Suprapubic skin (tissue), 4 donors: Measurements from ENCODE around the gene TGFBR3.

Experiments
- EP300 ChIP-seq: sonication (generic); formaldehyde crosslinking; IDR thresholded peaks from one replicate; pipeline ENCODE4 v1.6.1; 2017; ENCODE audit warnings: antibody characterized with exemption
- POLR2A ChIP-seq, 2 donors: fragments of 450-650 bp; IDR thresholded peaks; one replicate each; pipeline ENCODE4 v1.6.1; 2017; ENCODE audit warnings: antibody characterized with exemption in 2 of 2, mild to moderate bottlenecking in 2 of 2, moderate library complexity in 2 of 2
- POLR2AphosphoS5 ChIP-seq, 3 donors: sonication (generic); formaldehyde crosslinking; IDR thresholded peaks; one replicate each; pipeline ENCODE4 v1.6.1; 2017; ENCODE audit warnings: antibody characterized with exemption in 3 of 3
- TF ChIP-seq, protein P1 (sequence below), 2 donors: fragments of 200-600 bp in 1 of 2; fragments of 450-650 bp in 1 of 2; sonication (generic) in 1 of 2; IDR thresholded peaks; one replicate each; pipeline ENCODE4 v1.5.1; 2016 to 2019; ENCODE audit warnings: antibody characterized with exemption in 2 of 2, mild to moderate bottlenecking in 1 of 2, moderate library complexity in 1 of 2

DNA sequence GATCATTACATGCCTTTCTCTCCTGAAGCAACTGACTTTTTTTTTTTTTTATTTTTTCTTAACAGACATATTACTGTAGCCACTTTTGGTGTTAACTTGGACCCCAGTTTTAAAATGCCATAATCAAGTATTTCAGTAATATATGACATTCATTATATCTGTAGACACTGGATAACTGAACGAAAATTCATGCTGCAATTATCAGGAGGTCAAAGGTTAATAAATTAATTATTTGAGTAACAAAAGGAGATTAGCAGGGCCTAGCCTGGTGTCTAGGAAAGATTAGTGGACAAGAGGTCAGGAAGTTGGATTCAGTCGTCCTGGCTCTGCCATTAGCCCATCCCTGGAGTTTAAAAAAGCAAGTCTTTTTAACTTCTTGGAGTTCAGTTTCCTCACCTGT lies 168.1 kb downstream of the TGFBR3 start:
- TF ChIP-seq, protein P1, sequence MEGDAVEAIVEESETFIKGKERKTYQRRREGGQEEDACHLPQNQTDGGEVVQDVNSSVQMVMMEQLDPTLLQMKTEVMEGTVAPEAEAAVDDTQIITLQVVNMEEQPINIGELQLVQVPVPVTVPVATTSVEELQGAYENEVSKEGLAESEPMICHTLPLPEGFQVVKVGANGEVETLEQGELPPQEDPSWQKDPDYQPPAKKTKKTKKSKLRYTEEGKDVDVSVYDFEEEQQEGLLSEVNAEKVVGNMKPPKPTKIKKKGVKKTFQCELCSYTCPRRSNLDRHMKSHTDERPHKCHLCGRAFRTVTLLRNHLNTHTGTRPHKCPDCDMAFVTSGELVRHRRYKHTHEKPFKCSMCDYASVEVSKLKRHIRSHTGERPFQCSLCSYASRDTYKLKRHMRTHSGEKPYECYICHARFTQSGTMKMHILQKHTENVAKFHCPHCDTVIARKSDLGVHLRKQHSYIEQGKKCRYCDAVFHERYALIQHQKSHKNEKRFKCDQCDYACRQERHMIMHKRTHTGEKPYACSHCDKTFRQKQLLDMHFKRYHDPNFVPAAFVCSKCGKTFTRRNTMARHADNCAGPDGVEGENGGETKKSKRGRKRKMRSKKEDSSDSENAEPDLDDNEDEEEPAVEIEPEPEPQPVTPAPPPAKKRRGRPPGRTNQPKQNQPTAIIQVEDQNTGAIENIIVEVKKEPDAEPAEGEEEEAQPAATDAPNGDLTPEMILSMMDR (IDR thresholded peaks at IDR 0.05): no peak
- no peak for TF ChIP-seq EP300
- TF ChIP-seq POLR2AphosphoS5 (IDR thresholded peaks at IDR 0.05): no peak
- TF ChIP-seq POLR2A (IDR thresholded peaks at IDR 0.05): no peak
